SK-N-MC (cell line): ENCODE measurements around the gene GPER1.

Experiments
- EZH2 ChIP-seq: fragments of 200-600 bp; sonication (generic); IDR thresholded peaks from one replicate; pipeline ENCODE4 v1.6.1; 2017; ENCODE audit warnings: antibody characterized with exemption
- FOXP2 ChIP-seq: optimal IDR thresholded peaks from 2 replicates; pipeline ENCODE3; 2011; ENCODE audit warnings: mild to moderate bottlenecking, moderate library complexity; ENCODE audit not compliant: insufficient read depth; ENCODE audit errors: extremely low read length, control extremely low read depth
- POLR2AphosphoS5 ChIP-seq: IDR thresholded peaks from 2 replicates; pipeline ENCODE4 v1.6.1; 2012; ENCODE audit warnings: mild to moderate bottlenecking, low read depth, low read length, borderline replicate concordance

DNA sequence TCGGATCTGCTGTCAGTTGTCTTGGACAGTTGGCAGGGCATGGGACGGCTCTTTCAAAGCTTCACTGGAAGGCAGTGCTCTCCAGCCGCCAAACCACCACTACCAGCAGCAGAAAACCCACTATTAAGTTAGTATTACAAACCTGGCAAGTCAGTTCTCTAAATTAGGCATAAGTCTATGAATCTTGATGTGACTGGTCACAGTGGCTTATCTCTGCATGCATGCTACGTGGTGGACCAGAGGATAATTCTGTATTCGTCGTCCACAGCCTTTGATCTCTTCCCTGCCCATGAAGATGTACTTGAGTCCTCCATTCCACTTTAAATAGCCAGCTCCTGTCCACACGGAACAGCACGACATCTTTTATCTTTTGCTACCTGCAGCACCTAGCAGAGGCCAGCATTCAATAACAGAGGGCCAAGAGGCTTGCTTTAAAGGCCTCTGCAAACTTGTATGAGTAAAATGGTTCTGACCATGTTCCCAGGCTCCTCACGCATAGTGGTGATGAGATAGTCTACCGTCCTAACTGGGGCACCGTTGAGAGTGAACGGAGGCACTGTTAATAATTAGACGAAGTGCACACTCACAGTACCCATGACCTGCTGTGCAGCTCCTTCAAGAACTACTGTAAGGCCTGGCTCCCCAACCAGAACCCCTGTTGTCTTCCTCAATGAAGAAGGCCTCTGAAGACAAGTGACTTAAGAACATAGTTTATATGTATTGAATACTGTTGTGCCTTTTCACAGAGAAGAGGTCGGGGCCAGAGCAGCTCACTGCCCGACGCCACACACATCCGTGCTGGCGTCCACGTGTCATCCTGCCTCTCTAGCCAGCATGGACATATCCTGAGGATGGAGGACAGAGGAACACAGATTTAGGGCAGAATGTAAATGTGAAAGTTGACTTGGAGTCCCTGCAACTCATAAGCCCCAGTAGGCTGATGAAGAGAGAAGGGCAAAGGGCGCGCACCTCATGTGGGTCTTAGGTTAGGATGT, 42.5 kb upstream of the GPER1 start:
- TF ChIP-seq POLR2AphosphoS5 (no peak), EZH2 (no peak), FOXP2 (no peak)
